ENCODE results near the gene FAM20B.

Gene FAM20B

GRCh38 chr1:179095377-179095776 is 69.7 kb downstream of the FAM20B start:
- DNase-seq (ENCODE audit: low read depth in 1 of 2, low spot score in 1 of 2) = no peak
- no peak overlapping the region for H3K27ac ChIP-seq (replicated peaks)
- TF ChIP-seq POLR2AphosphoS5 (IDR thresholded peaks at IDR 0.05; ENCODE audit: low read depth) = no peak
- TF ChIP-seq CTCF (IDR thresholded peaks at IDR 0.05; ENCODE audit: insufficient read depth, low read length) = no peak
- no peak for TF ChIP-seq GABPA (IDR thresholded peaks at IDR 0.05; ENCODE audit: low read depth)
- no peak for TF ChIP-seq REST (IDR thresholded peaks at IDR 0.05; ENCODE audit: insufficient replicate concordance, low read depth)
- TF ChIP-seq SPI1 (IDR thresholded peaks at IDR 0.05; ENCODE audit: borderline replicate concordance, low read depth) = no peak
- H3K4me3 ChIP-seq (replicated peaks; ENCODE audit: insufficient read depth, low read length) = no peak overlapping the region
- no peaks in the 10 kb centered on the region for H3K27me3 ChIP-seq (ENCODE audit: insufficient read depth, poor library complexity, severe bottlenecking)

- DNase-seq (ENCODE audit: low read depth in 1 of 2, low spot score in 1 of 2) = no peak
- no peak overlapping the region for H3K4me3 ChIP-seq (replicated peaks; ENCODE audit: insufficient read depth, low read length)
- no peak overlapping the region for H3K27ac ChIP-seq (replicated peaks)
- TF ChIP-seq GABPA (IDR thresholded peaks at IDR 0.05; ENCODE audit: low read depth) = no peak
- TF ChIP-seq CTCF (IDR thresholded peaks at IDR 0.05; ENCODE audit: insufficient read depth, low read length) = no peak
- TF ChIP-seq SPI1 (IDR thresholded peaks at IDR 0.05; ENCODE audit: borderline replicate concordance, low read depth) = no peak
- TF ChIP-seq REST (IDR thresholded peaks at IDR 0.05; ENCODE audit: insufficient replicate concordance, low read depth) = no peak
- TF ChIP-seq POLR2AphosphoS5 (IDR thresholded peaks at IDR 0.05; ENCODE audit: low read depth) = no peak
- no peaks in the 10 kb centered on the region for H3K27me3 ChIP-seq (ENCODE audit: insufficient read depth, poor library complexity, severe bottlenecking)
Observed at GRCh38 chr1:179095924-179096323, 70.2 kb downstream of the FAM20B start.

- no peak for TF ChIP-seq CTCF (IDR thresholded peaks at IDR 0.05; ENCODE audit: insufficient read depth, low read length)
- no peak for TF ChIP-seq REST (IDR thresholded peaks at IDR 0.05; ENCODE audit: insufficient replicate concordance, low read depth)
- TF ChIP-seq POLR2AphosphoS5 (IDR thresholded peaks at IDR 0.05; ENCODE audit: low read depth) = no peak
- TF ChIP-seq GABPA (IDR thresholded peaks at IDR 0.05; ENCODE audit: low read depth) = no peak
- TF ChIP-seq SPI1 (IDR thresholded peaks at IDR 0.05; ENCODE audit: borderline replicate concordance, low read depth) = no peak
- Histone ChIP-seq H3K4me3 (replicated peaks; ENCODE audit: insufficient read depth, low read length) (no peak overlapping the region), H3K27ac (replicated peaks) (no peak overlapping the region), H3K27me3 (ENCODE audit: insufficient read depth, poor library complexity, severe bottlenecking) (no peaks in the 10 kb centered on the region)
- DNase-seq (ENCODE audit: low read depth in 1 of 2, low spot score in 1 of 2) = no peak
Observed at GRCh38 chr1:179099891-179100290, 74.2 kb downstream of the FAM20B start.
